SH-SY5Y (cell line): ENCODE measurements around the gene RAC3.

ENCODE experiments used
- GATA2 ChIP-seq: IDR thresholded peaks from 2 replicates; pipeline ENCODE4 v1.6.1; 2011; ENCODE audit warnings: mild to moderate bottlenecking, low read depth, low read length
- GATA3 ChIP-seq: IDR thresholded peaks from 2 replicates; pipeline ENCODE4 v1.6.1; 2011; ENCODE audit warnings: low read depth, mild to moderate bottlenecking, low read length, moderate library complexity

The RAC3 gene

DNA sequence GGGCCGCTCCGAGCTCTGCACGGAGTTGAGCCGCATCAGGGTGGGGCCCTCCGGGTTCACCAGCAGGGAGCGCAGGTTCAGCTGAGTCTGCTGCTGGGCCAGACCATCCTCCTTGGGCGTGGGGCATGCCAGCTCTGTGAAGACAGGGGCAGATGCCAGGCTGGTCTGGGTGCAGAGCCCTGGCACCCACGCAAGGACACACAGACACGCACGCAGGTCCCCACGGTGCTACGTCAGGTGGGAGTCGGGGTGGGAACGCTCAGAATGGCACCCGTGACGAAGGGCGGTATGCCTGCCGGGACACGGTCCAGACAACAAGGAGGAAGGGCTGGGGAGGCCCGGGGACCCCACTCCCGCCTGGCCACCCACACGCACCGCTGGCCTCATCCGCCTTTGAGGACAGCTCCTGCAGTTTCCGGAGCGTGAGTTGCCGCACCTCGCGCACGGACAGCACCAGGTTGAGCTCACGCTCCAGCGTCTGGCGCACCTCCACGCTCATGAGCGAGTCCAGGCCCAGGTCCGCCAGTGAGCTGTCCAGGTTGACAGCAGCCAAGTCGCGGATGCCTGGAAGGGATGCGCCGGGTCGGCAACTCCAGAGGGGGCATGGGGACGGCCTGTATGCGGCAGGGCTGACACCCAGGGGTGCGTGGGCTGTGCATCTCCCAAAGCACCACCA is 49.4 kb downstream of the RAC3 start:
- TF ChIP-seq GATA3 (no peak), GATA2 (no peak)

GRCh38 chr17:82081546-82081945 is 50.1 kb downstream of the RAC3 start:
- TF ChIP-seq GATA3 (no peak), GATA2 (no peak)

DNA sequence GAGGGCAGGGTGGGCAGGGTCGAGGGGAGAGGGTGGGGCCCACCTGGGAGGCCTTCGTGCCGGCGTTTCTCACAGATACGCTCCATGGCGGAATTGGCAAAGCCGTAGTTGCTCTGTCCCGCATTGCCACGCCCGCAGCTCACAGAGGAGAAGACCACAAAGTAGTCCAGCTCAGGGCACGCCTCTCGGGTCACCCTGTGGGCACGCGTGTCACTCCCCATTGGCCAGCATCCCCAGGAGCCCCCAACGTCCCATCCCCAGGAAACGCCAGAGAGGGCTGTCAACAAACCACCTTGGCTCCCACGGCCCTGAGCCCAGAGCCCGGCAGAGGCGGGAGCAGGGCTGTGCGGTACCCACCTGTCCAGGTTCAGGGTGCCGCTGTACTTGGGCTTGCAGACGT is 50.5 kb downstream of the RAC3 start:
- no peak for TF ChIP-seq GATA2
- TF ChIP-seq GATA3 = no peak

DNA sequence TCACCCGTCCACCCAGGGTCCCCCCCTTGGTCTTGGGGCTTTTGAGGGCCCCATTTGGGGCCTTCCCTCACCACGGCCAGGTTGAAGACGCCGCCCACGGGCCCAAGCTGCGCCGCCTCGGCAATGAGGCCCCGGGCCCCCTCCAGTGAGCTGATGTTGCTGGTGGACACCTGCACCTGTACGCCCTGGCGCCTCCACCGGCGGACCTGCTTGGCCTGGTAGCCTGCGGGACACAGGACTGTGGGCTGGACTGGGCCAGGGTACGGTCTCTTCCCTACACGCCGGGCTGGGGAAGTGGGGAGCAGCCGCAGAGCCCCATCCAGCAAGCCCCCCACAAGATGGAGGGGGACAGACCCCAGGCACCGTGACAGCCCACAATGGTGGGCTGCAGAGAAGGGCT is 51.0 kb downstream of the RAC3 start:
- TF ChIP-seq GATA3 (no peak), GATA2 (no peak)

DNA sequence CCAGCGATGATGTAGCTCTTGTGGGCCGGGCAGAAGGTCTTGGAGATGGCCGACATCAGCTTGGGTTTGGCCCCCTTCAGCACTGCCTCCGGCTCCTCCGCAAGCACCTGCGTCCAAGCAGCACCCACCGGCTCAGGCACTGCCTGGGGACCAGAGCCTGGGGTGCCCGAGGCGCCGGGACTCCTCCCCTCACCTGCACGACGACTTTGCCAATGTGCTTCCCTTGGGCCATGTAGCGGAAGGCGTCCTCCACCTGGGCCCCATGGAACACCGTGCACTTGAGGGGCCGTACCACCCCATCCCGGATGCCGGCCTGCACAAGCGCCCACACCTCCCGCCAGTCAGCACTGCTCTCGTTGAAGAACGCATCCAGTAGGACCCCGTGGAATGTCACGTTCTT is 51.5 kb downstream of the RAC3 start:
- TF ChIP-seq GATA2 (no peak), GATA3 (no peak)
